Ramos (cell line): Measurements from ENCODE around the gene FOXO3.
"Not testable (repeated sequence)": the region's sequence is repeated elsewhere in the genome, so short reads cannot be mapped to it uniquely, and the experiment has no call there.

Source experiments
- in situ Hi-C: fragments of 300-500 bp; cut with MboI; formaldehyde crosslinking; loops from one replicate; pipeline ENCODE4 v1.14.3; 2022; ENCODE audit warnings: low sequenced_read_pairs; ENCODE audit not compliant: unreplicated experiment

The FOXO3 gene

DNA sequence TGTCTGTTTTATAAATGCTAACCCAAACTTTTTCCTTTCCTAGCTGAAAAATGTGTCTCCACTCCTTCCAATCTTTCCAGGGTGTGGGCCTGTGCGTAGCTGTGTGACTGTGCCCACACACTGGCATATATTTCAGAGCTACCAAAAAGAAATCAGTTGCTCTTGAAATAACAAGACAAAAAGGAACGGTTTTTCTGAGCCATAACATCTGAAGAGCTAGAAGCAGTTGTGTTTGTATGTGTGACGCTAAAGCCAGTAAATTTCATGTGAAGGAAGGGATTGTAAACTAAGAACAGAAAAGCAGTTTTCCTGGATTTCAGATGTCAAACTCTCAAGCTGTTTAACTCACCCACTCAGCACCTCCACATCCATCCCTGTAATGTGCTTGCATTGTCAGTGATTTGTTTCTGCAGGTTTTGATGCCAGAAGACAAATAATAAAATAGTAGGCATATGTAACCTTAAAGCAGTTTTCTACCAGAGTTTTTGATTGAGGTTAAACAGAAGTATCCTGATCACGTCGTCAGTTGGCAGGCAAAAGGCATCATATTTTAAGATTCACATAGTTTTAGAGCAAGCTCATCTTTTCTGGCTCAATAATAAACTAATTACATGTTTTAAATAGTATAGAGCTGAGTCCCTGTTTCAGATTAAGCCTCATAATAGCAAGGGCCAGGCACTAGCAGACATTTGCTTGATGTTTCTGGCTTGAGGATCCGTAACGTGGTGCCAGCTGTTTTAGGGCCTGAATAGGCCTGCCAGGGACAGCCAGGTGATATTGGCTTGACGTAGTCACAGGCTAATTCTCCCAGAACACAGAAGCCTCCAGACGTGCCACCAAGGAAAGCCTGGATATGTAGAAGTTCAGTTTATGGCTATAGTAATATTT lies 90.9 kb downstream of the FOXO3 start:
- in situ Hi-C loops, result no loop called here

DNA sequence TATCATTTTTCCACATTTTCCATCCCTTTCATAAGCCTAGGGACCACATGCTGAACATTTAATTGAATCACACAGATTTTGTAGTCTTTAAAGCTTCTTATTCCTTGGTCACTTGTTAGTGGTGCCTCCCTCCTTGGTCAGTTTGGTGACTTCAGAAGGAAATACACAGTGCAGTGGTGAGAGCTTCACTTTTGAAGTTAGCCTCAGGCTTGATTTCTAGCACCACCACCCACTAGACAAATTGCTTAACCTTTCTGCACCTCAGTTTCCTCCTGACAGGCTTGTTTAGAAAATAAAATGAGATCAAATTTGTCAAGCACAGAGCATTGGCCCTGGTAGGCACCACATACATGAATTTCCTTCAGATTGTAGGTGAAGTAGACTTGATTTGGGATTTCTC lies 91.7 kb downstream of the FOXO3 start:
- in situ Hi-C loops, result no loop called here

DNA sequence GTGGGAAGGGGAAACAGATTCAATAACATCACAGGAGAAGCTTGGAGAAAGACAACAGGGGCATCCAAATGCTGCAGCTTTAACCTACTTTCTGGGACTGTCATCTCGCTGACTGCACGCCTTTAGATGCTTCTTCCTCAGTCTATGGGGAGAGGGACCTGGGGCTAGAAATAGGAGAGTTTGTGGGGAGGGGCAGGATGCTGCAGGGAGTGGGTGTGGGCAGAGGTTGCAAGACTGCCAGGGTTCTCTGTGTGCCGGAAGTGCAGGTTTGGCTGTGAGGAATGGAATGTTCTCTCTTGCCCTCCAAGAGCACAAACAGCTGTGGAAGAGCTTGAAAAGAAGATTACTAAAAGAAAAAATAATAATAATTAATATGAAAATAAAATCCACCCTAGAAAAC lies 93.2 kb downstream of the FOXO3 start:
- in situ Hi-C loops, result no loop called here

DNA sequence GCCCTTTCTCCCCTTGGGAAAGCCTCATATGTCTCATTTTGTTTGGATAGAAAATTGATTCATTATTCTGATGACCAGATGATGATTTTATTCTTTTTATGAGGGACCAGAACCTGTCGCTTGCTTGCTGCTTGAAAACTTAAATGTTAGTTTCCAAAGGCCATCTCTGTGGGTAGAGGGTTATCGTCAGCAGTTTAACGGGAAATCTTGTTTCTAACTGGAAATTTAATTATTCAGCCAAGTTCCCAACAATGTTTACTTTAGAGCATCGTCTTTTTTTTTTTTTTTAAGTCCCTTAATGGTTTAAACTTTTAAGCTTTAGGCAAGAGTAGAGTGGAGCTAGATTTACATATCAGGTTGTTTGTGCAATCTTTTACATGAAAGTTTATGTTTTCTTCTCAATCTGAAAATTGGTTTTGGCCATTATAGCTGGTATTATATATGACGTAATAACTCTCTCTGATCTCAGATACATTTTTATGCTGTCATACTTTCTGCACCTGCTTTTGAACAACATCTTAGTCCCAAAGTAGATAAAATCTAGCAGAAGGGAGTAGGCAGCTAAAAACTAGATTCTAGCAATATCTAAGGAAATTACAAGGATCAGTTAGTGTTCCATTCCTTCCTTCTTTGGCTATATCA lies 93.9 kb downstream of the FOXO3 start:
- in situ Hi-C loops, result no loop called here

DNA sequence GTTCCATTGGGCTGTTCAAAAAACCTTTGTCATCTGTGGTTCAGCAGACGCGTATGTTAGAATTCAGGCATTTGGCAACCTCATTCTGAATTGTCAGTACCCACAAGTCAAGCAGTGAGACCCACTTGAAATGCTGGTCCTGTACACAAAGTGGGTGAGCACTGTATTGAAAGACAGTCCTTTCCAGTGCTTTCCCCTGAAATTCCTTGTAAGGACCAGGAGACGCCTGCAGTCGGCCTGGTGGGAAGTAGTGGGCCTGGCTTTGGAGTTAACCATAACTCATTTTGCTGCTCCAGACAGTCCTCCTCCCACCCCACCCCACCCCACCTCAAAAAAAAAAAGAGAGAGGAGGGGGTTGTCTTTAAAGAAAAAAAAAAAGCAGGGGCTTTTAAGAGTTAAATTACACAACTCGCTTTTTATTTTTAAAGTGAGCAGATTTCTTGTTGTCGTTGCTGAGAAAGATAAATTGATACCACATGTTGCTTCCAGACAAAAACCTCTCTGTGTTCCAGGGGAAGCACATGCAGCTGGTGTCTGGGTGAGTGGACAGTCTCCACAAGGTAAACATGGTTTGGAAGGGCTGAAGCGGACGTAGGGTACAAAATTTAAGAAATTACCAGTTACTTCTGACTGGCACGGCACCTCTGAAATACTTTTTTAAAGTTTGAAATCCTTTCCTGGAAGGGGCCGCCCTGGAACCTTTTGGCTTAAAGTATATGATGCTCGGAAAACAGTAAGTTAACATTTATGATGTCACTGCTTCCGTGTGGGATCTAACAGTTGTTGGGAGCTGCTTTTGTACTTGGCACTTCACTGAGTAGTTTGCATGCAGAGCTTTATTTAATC lies 95.3 kb downstream of the FOXO3 start:
- in situ Hi-C loops, result no loop called here

DNA sequence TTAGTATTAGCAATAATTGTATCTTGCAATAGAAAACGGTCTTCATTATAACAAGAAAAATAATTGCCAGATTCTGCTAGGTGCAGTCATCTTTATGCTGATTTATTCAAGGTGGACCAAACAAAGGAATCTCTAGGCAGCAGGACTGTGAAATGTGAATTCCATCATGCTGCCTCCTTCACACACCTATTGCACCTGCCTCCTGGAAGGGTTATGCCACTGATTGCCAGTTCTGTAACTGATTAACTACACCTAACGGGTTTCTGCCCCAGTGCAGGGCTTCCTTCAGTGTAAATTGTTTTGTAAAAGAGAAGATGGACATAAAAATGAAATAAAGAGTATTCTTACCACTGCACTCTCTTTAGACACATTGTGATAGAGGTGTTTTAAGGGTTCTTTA lies 96.1 kb downstream of the FOXO3 start:
- in situ Hi-C loops, result no loop called here

DNA sequence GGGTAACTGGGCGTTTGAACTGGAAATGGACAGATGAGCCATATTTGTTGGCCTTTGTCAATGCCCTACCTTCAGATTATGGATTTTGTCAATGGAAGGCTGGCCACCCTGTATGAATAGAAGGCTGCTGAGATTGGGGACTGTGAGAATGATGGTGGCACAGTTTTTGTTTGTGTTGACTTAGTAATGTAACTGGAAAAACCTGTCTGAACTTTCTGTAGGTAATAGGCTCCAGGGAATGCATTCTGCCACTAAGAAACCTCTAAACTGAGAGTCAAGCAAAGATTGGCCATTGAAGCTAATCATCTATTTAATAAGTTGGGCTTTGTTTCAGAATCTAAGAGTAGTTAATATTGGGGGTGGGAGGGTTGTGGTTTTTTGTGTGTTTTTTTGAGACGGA lies 97.5 kb downstream of the FOXO3 start:
- in situ Hi-C loops, result no loop called here

DNA sequence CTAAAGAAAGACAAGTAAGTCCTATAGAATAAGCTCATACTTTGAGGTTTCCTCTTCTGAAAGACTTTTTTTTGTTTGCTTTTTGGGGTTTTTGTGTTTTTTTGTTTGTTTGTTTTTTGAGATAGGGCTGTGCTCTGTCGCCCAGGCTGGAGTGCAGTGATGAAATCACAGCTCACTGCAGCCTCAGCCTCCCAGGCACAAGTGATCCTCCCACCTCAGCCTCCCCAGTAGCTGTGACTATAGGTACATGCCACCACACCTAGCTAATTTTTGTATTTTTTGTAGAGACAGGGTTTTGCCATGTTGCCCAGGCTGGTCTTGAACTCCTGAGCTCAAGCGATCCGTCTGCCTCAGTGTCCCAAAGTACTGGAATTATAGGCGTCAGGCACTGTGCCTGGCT lies 98.1 kb downstream of the FOXO3 start:
- in situ Hi-C loops, result not testable (repeated sequence)

DNA sequence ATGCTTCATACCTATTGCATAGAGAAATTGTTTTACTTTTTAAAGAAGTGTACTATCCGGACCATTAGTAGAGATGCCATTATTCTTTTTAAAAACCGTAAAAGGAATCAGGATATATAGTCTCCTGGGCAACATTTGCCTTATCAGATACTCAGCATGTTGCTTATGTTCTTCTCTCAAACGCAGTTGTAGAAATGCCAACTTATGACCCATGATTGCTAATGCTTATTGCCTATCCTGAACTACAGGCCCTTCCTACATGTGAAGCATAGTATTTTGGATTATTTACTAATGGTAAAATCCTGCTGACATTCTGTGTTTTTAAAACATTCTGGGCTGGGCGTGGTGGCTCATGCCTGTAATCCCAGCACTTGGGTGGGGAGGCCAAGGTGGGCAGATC lies 99.5 kb downstream of the FOXO3 start:
- in situ Hi-C loops, result no loop called here

DNA sequence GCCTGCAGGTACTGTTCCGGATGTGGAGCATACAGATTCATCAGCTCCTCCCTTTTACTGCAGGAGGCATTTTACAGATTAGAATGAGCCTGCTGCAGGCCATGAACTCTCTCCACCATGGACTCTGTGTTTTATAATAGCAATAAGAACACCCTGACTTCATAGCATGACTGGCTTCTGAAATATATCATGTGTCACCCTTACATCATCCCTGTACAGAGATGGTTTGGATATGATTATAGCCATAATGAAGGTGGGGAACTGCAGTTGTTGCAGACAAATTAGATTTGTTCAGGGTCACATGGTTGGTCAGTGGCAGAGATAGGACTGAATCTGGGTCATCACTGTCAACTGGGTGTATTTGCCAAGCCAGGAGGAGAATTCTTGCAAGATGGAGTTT lies 100.7 kb downstream of the FOXO3 start:
- in situ Hi-C loops, result no loop called here

DNA sequence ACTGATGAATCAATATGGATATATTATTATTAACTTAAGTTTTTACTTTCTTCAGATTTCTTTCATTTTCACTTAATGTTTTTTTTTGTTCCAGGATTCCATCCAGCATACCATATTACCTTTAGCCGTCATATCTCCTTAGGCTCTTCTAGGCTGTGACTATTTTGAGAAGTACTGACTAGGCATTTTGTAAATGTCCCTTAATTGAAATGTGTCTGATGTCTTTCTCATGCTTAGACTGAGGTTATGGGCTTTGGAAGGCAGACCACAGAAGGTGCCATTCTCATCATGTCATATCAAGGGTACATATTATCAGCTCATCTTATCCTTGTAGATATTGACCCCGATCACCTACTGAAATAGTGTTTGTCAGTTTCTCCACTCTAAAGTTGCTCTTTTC lies 101.3 kb downstream of the FOXO3 start:
- in situ Hi-C loops, result no loop called here

DNA sequence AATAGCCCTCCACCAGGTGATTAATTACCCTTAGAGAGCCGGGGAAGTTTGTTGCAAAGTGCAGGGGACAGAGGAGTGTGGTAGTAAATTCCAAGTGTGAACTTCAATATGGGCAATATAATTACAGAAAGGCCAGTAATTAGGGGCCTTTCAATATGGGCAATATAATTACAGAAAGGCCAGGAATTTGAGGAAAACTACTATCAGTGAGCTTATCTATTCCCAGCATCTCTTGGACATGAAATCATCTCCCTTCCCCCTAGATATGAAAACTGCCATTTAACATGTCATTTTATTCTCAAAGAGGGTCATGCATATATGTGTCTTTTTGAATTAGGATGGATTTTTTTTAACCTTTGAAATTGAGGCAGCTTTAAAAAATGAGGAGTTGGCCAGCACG lies 102.0 kb downstream of the FOXO3 start:
- in situ Hi-C loops, result no loop called here

DNA sequence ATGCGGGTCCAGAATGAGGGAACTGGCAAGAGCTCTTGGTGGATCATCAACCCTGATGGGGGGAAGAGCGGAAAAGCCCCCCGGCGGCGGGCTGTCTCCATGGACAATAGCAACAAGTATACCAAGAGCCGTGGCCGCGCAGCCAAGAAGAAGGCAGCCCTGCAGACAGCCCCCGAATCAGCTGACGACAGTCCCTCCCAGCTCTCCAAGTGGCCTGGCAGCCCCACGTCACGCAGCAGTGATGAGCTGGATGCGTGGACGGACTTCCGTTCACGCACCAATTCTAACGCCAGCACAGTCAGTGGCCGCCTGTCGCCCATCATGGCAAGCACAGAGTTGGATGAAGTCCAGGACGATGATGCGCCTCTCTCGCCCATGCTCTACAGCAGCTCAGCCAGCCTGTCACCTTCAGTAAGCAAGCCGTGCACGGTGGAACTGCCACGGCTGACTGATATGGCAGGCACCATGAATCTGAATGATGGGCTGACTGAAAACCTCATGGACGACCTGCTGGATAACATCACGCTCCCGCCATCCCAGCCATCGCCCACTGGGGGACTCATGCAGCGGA lies 102.9 kb downstream of the FOXO3 start:
- in situ Hi-C loops, result not testable (repeated sequence)

DNA sequence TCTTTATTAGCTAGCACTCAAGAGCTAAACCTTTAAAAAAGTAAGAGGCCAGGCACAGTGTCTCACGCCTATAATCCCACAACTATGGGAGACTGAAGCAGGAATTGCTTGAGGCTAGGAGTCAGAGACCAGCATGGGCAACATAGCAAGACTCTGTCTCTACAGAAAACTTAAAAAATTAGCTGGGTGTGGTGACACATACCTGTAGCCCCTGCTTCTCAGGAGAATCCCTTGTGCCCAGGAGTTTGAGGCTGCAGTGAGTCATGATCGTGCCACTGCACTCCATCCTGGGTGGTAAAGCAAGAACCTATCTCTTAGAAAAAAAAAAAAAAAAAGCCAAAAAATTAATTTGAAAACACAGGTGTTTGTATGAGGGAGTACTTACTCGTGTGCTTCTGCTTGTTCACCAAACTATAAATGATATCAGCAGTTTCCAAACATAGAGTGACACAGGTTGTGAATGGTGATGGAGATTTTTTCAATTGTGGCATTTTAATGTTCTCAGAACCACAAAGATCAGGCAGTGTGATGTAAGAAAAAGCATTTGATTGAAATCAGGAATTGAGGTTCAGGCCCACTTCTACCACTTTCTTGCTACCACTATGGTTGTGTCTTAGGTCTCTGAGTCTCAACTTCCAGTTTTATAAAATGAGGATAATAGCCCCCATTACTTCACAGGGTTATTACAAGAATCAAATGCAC lies 104.9 kb downstream of the FOXO3 start:
- in situ Hi-C loops, result no loop called here

DNA sequence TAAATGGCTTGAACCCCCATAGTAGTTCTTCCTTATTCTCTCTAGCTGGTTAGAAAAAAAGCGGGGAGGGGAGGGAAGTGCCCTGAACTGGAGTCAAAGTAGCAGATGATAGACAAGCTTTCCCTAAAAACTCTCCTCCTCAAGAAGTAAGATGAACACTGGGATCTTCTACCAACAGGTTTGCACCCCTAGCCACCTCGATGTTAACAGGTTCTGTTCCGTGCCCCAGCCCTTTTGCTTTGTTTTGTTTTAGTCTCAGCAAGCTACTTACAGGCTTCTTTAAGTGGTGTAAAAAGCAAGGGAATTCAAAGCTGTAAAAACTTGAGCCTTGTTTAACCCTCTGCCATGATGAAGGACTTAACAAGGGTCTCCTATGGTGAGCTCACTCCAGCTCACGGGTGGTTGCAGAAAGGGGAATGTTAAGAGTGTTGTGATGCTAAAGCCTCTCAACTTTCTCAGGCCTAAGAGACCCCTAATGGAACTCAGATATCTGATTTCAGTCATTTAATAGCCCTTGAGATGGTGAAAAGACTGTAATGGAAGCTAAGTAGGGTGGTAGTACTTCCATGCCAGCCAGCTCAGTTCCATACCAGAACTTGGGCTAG lies 106.0 kb downstream of the FOXO3 start:
- in situ Hi-C loops, result no loop called here

DNA sequence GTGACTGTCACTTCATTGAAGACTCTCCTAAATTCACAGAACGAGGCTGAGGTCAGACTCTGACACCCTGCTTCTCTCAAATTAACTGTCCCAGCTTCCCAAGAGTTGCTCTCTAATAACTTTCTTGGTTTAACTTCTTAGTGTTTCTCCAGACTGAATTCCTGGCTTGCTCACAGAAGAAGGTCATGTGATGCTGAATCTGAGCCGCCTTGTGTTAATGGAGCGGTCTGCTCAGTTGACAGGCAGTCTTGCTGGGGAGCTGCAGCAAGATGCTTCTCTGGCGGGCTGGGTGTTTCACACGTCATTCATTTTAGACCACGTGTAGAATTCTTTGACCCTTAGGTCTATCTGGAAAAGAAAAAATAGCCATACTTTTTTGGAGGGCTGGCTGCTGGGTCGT lies 107.3 kb downstream of the FOXO3 start:
- in situ Hi-C loops, result no loop called here

DNA sequence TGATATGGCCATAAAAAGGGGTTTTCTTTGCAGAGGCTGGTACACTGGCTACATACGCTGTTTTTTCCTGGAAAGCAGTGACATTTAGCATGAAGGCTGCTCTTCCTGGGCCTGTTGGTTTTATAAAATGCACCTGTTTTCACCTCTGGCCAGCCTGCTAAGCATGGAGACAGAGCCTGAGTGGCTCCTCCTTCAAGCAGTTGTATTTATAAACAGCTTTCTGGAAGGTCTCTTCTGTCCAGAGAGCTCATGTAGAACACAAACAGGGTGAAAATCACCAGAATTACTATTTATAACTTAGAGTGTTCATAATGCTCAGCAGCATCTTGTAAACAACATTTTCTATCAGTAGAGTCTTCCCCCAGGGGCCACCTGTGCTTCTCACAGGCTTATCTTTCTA lies 109.0 kb downstream of the FOXO3 start:
- in situ Hi-C loops, result no loop called here

DNA sequence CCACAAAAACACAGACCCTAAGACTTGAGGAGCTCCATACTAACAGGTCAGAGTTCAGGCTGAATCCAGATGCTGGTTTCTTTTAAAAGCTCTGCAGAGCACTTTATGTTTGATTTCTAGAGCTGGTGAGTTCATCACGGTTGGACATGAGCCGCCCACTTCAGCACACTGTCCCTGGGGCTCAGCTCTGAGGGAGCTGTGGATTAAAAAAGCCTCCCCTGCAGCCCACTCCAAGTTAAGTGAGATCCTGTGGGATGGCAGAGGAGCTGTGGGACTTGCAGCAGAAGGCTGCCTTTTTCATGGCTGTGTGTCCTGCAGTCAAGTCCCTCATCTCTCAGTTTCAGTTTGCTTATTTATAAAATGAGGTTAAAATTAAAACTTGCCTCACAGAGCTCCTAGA lies 110.5 kb downstream of the FOXO3 start:
- in situ Hi-C loops, result no loop called here

DNA sequence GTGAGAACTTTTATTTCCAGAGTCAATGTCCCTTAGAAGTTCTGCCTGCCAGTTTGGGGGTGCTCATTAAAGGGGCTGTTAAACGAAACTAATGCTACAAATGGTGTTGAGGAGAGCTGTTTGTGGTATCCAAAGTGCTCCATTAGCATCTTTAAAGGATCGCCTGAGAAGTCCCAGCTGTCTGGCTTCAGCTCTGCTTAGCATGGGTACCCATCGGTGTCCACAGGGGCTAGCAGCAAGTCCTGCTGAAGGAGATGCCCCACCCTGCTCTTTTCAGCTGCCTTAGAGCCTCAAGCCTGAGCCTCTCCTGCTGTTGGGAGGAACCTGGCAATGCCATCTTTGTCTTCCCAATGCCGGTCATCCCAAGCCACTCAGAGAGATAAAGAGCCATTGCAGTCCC lies 111.1 kb downstream of the FOXO3 start:
- in situ Hi-C loops, result no loop called here

DNA sequence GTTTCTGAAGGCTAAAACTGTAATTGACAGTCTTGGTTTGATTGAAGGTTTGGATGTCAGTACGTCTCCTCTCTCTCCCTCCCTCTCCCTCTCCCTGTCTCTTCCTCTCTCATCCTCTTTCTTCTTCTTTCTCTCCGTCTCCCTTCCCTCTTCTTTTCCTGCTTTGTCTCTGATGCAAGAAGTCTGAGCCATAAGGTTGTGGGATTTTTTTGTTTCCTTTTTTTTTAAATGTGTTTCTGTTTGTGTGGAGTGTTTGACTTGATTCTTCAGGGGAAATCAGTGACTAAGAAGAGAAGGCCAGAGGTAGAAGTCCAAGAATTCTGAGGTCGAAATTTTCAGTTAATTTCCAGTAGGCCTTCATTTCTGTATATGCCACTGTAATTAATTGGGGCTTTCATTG lies 111.9 kb downstream of the FOXO3 start:
- in situ Hi-C loops, result no loop called here
